Measurements from ENCODE around the gene ADD3.

The ADD3 gene

DNA sequence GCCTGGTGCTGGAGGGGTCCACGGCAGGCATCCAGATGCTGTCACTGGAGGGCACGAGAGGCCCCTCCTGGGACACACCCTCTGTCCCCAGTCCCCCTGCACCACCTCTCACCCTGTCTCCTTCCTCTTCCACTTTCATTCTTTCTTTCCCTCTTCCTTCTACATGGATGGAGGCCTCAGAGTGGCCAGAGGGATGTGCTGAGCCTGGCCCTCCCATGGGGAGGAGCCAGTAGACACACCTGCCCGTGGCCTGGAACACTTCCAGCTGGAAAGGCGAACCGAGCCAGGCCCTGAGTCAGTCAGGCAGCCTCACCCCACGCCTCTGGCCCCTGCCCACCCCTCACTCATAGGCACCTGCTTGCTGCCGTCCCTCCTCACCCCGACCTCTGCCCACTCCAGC lies 143.7 kb downstream of the ADD3 start:
- Histone ChIP-seq H2AFZ (ENCODE audit: low read length) (no peak overlapping the region), H4K20me1 (ENCODE audit: insufficient read depth, low read length, poor library complexity, severe bottlenecking) (no peaks in the 10 kb centered on the region)
- no peak for TF ChIP-seq EZH2phosphoT487 (IDR thresholded peaks at IDR 0.05; ENCODE audit: borderline replicate concordance)
- TF ChIP-seq, protein P1, sequence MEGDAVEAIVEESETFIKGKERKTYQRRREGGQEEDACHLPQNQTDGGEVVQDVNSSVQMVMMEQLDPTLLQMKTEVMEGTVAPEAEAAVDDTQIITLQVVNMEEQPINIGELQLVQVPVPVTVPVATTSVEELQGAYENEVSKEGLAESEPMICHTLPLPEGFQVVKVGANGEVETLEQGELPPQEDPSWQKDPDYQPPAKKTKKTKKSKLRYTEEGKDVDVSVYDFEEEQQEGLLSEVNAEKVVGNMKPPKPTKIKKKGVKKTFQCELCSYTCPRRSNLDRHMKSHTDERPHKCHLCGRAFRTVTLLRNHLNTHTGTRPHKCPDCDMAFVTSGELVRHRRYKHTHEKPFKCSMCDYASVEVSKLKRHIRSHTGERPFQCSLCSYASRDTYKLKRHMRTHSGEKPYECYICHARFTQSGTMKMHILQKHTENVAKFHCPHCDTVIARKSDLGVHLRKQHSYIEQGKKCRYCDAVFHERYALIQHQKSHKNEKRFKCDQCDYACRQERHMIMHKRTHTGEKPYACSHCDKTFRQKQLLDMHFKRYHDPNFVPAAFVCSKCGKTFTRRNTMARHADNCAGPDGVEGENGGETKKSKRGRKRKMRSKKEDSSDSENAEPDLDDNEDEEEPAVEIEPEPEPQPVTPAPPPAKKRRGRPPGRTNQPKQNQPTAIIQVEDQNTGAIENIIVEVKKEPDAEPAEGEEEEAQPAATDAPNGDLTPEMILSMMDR (conservative IDR thresholded peaks at IDR 0.05; ENCODE audit: low read length), result no peak

GRCh38 chr10:110151971-110152370 lies 144.2 kb downstream of the ADD3 start:
- Histone ChIP-seq H3K9ac (ENCODE audit: low read depth, low read length, poor library complexity, severe bottlenecking) (no peak overlapping the region), H4K20me1 (ENCODE audit: insufficient read depth, low read length, poor library complexity, severe bottlenecking) (no peaks in the 10 kb centered on the region), H3K79me2 (ENCODE audit: insufficient read depth, low read length) (no peaks in the 10 kb centered on the region), H3K4me1 (ENCODE audit: insufficient read depth, low read length, poor library complexity, severe bottlenecking) (peaks cover 5% of the 10 kb centered on the region), H3K9me3 (ENCODE audit: insufficient read depth, low read depth, low read length) (no peaks in the 10 kb centered on the region), H3K4me2 (ENCODE audit: low read depth, low read length, poor library complexity, severe bottlenecking) (no peak overlapping the region), H3K4me3 (ENCODE audit: low read length, poor library complexity, severe bottlenecking) (no peak overlapping the region), H3K9me2 (replicated peaks; ENCODE audit: low read depth, low read length) (no peaks in the 10 kb centered on the region), H2AFZ (ENCODE audit: low read length) (no peak overlapping the region), H3K36me3 (ENCODE audit: insufficient read depth, low read length) (no peaks in the 10 kb centered on the region), H3K27me3 (ENCODE audit: insufficient read depth, low read length, poor library complexity, severe bottlenecking) (peaks cover 77% of the 10 kb centered on the region), H3F3A (ENCODE audit: low read depth) (no peaks in the 10 kb centered on the region)
- TF ChIP-seq EZH2phosphoT487 (IDR thresholded peaks at IDR 0.05; ENCODE audit: borderline replicate concordance), result no peak
- TF ChIP-seq, protein P1 (conservative IDR thresholded peaks at IDR 0.05; ENCODE audit: low read length), result no peak

More for the DNA sequence above, 143.7 kb downstream of the ADD3 start:
- Histone ChIP-seq H3K4me3 (ENCODE audit: low read length, poor library complexity, severe bottlenecking) (no peak overlapping the region), H3K36me3 (ENCODE audit: insufficient read depth, low read length) (no peaks in the 10 kb centered on the region), H3K27me3 (ENCODE audit: insufficient read depth, low read length, poor library complexity, severe bottlenecking) (peaks cover 77% of the 10 kb centered on the region), H3K79me2 (ENCODE audit: insufficient read depth, low read length) (no peaks in the 10 kb centered on the region), H3K9me2 (replicated peaks; ENCODE audit: low read depth, low read length) (no peaks in the 10 kb centered on the region), H3K9ac (ENCODE audit: low read depth, low read length, poor library complexity, severe bottlenecking) (no peak overlapping the region), H3F3A (ENCODE audit: low read depth) (no peaks in the 10 kb centered on the region), H3K4me1 (ENCODE audit: insufficient read depth, low read length, poor library complexity, severe bottlenecking) (peaks cover 1% of the 10 kb centered on the region), H3K9me3 (ENCODE audit: insufficient read depth, low read depth, low read length) (no peaks in the 10 kb centered on the region), H3K4me2 (ENCODE audit: low read depth, low read length, poor library complexity, severe bottlenecking) (no peak overlapping the region)

- Histone ChIP-seq H3K4me2 (ENCODE audit: low read depth, low read length, poor library complexity, severe bottlenecking) (no peak overlapping the region), H3K9me2 (replicated peaks; ENCODE audit: low read depth, low read length) (no peaks in the 10 kb centered on the region), H3F3A (ENCODE audit: low read depth) (no peaks in the 10 kb centered on the region), H4K20me1 (ENCODE audit: insufficient read depth, low read length, poor library complexity, severe bottlenecking) (peaks cover 3% of the 10 kb centered on the region), H3K9me3 (ENCODE audit: insufficient read depth, low read depth, low read length) (no peaks in the 10 kb centered on the region), H3K9ac (ENCODE audit: low read depth, low read length, poor library complexity, severe bottlenecking) (no peak overlapping the region), H3K27me3 (ENCODE audit: insufficient read depth, low read length, poor library complexity, severe bottlenecking) (peaks cover 73% of the 10 kb centered on the region), H3K4me3 (ENCODE audit: low read length, poor library complexity, severe bottlenecking) (no peak overlapping the region), H3K79me2 (ENCODE audit: insufficient read depth, low read length) (no peaks in the 10 kb centered on the region), H3K36me3 (ENCODE audit: insufficient read depth, low read length) (no peaks in the 10 kb centered on the region), H3K4me1 (ENCODE audit: insufficient read depth, low read length, poor library complexity, severe bottlenecking) (peaks cover 16% of the 10 kb centered on the region), H2AFZ (ENCODE audit: low read length) (no peak overlapping the region)
- TF ChIP-seq, protein P1 (conservative IDR thresholded peaks at IDR 0.05; ENCODE audit: low read length), result no peak
- no peak for TF ChIP-seq EZH2phosphoT487 (IDR thresholded peaks at IDR 0.05; ENCODE audit: borderline replicate concordance)
These were observed 145.6 kb downstream of the ADD3 start for GRCh38 chr10:110153396-110153795.
